Thyroid gland (tissue), 4 donors: ENCODE results near the gene TUBB4A. TPM values are rescaled to one million over a fixed set of nuclear protein-coding genes. Genes with fewer than 3 reads are reported as not detected.

Experiments
- DNase-seq, 2 donors: peaks; one replicate each; pipeline ENCODE4 v3.0.0-alpha.2; 2019
- H3K27ac ChIP-seq, 3 donors: fragments of 200-600 bp; sonication (generic); 1 replicate in 2 of 3; 2 replicates in 1 of 3; pipeline ENCODE4 v1.5.1; 2016 to 2019; ENCODE audit warnings: mild to moderate bottlenecking in 1 of 3, moderate library complexity in 1 of 3
- H3K27me3 ChIP-seq: fragments of 200-600 bp; sonication (generic); one replicate; pipeline ENCODE4 v1.5.1; 2019
- H3K36me3 ChIP-seq, 2 donors: fragments of 200-600 bp; sonication (generic); one replicate each; pipeline ENCODE4 v1.5.1; 2016 to 2019
- H3K4me1 ChIP-seq, 2 donors: fragments of 200-600 bp; sonication (generic); one replicate each; pipeline ENCODE4 v1.5.1; 2017 to 2019
- H3K4me3 ChIP-seq, 3 donors: fragments of 200-600 bp; sonication (generic); replicated peaks in 1 of 3; 1 replicate in 2 of 3; 2 replicates in 1 of 3; pipeline ENCODE4 v1.5.1; 2016; ENCODE audit warnings: mild to moderate bottlenecking in 1 of 3
- H3K9me3 ChIP-seq: fragments of 200-600 bp; sonication (generic); one replicate; pipeline ENCODE4 v1.5.1; 2017
- POLR2A ChIP-seq, 2 donors: fragments of 450-650 bp; IDR thresholded peaks; one replicate each; pipeline ENCODE4 v1.6.1; 2017; ENCODE audit warnings: antibody characterized with exemption in 2 of 2, mild to moderate bottlenecking in 2 of 2, moderate library complexity in 1 of 2
- WGBS, 2 donors: methylation state at CpG; one replicate each; pipeline ENCODE4 v1.1.5; 2017; 5-methylcytosine and 5-hydroxymethylcytosine counted together
- intact Hi-C: fragments of 100-400 bp; cut with DNase I; formaldehyde crosslinking; loops from one replicate; pipeline ENCODE4 v1.15.1; 2023
- total RNA-seq, 4 donors: library from RNA; depleted of rRNA; stranded (reverse); fragments of >200 nt; gene quantifications; one replicate each; pipeline ENCODE4 v1.2.3, GENCODE V29; 2016
- TF ChIP-seq, protein P1 (sequence below), 6 experiments: fragments of 200-600 bp in 3 of 6; fragments of 450-650 bp in 3 of 6; sonication (generic) in 3 of 6; IDR thresholded peaks; one replicate each; pipeline ENCODE4 v1.5.1; 2016 to 2019; ENCODE audit warnings: antibody characterized with exemption in 6 of 6, mild to moderate bottlenecking in 2 of 6, inconsistent platforms in 1 of 6, moderate library complexity in 1 of 6

The TUBB4A gene
- total RNA-seq, 4 donors from 2014 or later = 0.22 to 0.67 (median 0.59) TPM; not detected in 1

DNA sequence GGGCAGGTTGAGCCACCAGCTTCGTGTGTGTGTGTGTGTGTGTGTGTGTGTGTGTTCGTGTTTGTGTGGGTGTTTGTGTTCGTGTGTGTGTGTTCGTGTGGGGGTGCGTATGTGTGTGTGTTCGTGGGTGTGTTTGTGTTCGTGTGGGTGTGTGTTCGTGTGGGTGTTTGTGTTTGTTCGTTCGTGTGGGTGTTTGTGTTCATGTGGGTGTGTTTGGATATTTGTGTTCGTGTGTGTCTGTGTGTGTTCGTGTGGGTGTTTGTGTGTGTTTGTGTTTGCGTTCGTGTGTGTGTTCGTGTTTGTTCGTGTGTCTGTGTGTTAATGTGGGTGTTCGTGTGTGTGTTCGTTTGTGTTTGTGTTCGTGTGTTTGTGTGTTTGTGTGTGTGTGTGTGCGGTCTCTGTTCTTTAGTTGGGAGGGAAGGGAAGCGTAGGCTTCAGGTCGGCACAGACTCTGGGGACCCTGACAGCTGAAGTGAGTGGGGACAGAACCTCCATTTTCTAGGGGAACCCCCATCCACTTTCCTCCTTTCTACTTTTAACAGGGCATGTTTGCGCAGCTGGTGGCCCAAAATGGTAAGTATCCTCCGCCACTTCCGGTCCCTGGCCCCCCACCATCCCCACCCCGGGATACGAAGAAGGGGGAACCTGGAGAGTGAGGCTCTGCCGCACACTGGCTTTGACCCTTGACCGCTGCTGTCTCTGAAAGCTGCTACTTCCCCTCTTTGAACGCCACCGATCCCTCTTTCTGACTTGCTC lies 30.3 kb upstream of the TUBB4A start:
- no peaks in the 10 kb centered on the region for H3K9me3 ChIP-seq
- no peak for TF ChIP-seq POLR2A (IDR thresholded peaks at IDR 0.05)
- TF ChIP-seq, protein P1, sequence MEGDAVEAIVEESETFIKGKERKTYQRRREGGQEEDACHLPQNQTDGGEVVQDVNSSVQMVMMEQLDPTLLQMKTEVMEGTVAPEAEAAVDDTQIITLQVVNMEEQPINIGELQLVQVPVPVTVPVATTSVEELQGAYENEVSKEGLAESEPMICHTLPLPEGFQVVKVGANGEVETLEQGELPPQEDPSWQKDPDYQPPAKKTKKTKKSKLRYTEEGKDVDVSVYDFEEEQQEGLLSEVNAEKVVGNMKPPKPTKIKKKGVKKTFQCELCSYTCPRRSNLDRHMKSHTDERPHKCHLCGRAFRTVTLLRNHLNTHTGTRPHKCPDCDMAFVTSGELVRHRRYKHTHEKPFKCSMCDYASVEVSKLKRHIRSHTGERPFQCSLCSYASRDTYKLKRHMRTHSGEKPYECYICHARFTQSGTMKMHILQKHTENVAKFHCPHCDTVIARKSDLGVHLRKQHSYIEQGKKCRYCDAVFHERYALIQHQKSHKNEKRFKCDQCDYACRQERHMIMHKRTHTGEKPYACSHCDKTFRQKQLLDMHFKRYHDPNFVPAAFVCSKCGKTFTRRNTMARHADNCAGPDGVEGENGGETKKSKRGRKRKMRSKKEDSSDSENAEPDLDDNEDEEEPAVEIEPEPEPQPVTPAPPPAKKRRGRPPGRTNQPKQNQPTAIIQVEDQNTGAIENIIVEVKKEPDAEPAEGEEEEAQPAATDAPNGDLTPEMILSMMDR (IDR thresholded peaks at IDR 0.05) = no peak
- 46% methylated on average over 31 of the region's 31 CpGs for WGBS, 2 donors
- peaks cover 5 to 16% of the 10 kb centered on the region in 2 donors for H3K4me1 ChIP-seq
- no peaks in the 10 kb centered on the region for H3K36me3 ChIP-seq
- H3K4me3 ChIP-seq = no peak overlapping the region
- H3K27ac ChIP-seq = no peak overlapping the region
- intact Hi-C loops = no loop called here
- H3K27me3 ChIP-seq = peaks cover 15% of the 10 kb centered on the region
- DNase-seq = no peak

DNA sequence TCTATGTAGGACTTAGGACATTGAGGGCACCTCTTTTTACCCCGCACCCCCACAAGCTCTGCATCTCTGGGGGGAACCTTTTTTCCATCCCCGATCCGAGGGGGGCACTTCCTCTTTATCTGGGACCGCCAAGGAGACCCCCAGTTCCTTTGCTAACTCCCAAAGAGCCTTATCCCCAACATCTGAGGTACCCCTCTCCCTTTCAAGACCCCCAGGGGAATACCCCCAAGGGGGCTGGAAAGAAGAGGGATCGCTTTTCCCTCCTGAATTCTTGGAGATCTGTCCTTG lies 29.8 kb upstream of the TUBB4A start:
- H3K36me3 ChIP-seq = no peaks in the 10 kb centered on the region

DNA sequence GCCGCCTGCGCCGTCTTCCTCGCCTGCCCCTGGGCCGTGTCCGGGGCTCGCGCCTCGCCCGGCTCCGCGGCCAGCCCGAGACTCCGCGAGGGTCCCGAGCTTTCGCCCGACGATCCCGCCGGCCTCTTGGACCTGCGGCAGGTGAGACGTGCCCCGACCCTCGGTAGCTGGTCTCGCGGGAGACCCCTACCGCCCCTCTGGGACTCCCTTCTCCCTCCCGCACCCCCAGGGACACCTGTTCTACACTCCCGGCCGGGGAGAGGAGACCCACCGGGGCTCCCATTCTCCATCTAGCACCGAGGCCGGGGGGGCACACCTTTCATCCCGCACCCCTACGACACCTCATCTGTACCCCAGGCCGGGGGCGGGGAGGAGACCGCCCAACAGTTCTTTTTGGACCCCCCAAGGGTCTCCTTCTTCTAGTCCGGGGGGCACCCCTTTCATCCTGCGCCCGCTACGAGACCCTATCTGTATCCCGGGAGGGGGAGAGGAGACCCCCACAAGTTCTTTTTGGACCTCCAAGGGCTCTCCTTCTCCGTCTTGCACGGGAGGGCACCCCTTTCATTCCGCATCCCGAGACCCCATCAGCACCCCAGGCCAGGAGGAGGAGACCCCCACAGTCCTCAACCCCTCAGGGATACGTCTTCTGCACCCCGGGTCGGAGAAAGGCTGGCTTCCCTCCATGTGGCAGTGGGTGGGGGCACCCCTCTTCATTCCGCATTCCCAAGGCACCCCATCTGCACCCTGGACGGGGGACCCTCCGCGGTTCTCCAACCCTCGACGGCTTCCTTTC lies 29.2 kb upstream of the TUBB4A start:
- no peak for DNase-seq
- TF ChIP-seq, protein P1 (IDR thresholded peaks at IDR 0.05) = no peak
- no peak for TF ChIP-seq POLR2A (IDR thresholded peaks at IDR 0.05)
- H3K27me3 ChIP-seq = peaks cover 15% of the 10 kb centered on the region
- intact Hi-C loops = no loop called here
- peak overlapping the region in 1 of 3 donors; percentile 17 for H3K27ac ChIP-seq
- peaks cover 5 to 16% of the 10 kb centered on the region in 2 donors for H3K4me1 ChIP-seq
- H3K9me3 ChIP-seq = no peaks in the 10 kb centered on the region
- no peaks in the 10 kb centered on the region for H3K36me3 ChIP-seq
- 10 to 27% methylated on average over 26 to 35 of the region's 57 CpGs for WGBS, 2 donors
- H3K4me3 ChIP-seq = peak overlapping the region in 1 of 3 donors; percentile 36

More for the DNA sequence above, 29.8 kb upstream of the TUBB4A start:
- intact Hi-C loops = no loop called here
- 33 to 57% methylated on average over 5 of the region's 5 CpGs for WGBS, 2 donors
- peaks cover 5 to 16% of the 10 kb centered on the region in 2 donors for H3K4me1 ChIP-seq
- H3K27me3 ChIP-seq = peaks cover 15% of the 10 kb centered on the region
- DNase-seq = no peak
- H3K9me3 ChIP-seq = no peaks in the 10 kb centered on the region
- no peak overlapping the region for H3K4me3 ChIP-seq
- no peak for TF ChIP-seq POLR2A (IDR thresholded peaks at IDR 0.05)
- H3K27ac ChIP-seq = no peak overlapping the region

DNA sequence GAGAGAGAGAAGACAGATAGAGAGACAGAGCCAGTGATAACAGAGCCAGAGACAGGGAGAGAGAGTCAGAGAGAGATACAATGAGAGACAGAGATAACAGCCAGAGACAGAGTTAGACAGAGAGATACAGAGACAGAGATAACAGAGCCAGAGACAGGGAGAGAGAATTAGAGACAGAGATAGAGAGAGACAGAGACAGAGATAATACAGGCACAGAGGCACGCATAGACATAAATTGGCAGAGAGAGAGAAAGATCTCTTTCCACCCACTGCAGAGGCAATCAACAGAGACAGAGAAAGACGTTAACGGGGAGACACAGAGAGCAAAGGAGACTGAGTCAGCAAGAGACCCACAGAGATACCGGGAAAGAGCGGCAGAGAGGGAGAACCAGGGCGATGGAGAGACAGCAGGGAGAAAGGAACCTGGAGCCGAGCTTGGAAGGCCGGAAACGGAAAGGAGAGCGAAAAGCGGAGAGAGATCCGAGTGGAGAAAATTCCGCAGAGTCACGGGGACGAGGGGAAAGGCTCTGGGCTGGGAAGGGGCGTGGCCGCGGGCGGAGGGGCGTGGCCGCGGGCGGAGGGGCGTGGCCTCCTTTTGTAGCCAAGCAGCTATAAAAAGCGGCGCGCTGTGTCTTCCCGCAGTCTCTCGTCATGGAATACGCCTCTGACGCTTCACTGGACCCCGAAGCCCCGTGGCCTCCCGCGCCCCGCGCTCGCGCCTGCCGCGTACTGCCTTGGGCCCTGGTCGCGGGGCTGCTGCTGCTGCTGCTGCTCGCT lies 28.5 kb upstream of the TUBB4A start, which contains the start of gene TNFSF9:
TSS of gene TNFSF9 (plus strand) at position 641 of the 777 bp plus-strand sequence. CDS start at position 652, 11 bp downstream.
- intact Hi-C loops = no loop called here
- peak; percentile 67 to 68 for DNase-seq
- Histone ChIP-seq H3K27ac (peak within 1 kb of the TSS in 2 of 3 donors; percentile 45 to 51), H3K4me3 (peak within 1 kb of the TSS in 1 of 3 donors; percentile 36), H3K27me3 (peaks cover 15% of the 10 kb centered on the region), H3K4me1 (peaks cover 5 to 16% of the 10 kb centered on the region in 2 donors), H3K36me3 (no peaks in the 10 kb centered on the region), H3K9me3 (no peaks in the 10 kb centered on the region)
- 2 to 3% methylated on average over 25 to 31 of the region's 44 CpGs for WGBS, 2 donors
- TF ChIP-seq, protein P1 (IDR thresholded peaks at IDR 0.05) = no peak
- TF ChIP-seq POLR2A (IDR thresholded peaks at IDR 0.05) = peak in 1 of 2 donors; percentile 66

DNA sequence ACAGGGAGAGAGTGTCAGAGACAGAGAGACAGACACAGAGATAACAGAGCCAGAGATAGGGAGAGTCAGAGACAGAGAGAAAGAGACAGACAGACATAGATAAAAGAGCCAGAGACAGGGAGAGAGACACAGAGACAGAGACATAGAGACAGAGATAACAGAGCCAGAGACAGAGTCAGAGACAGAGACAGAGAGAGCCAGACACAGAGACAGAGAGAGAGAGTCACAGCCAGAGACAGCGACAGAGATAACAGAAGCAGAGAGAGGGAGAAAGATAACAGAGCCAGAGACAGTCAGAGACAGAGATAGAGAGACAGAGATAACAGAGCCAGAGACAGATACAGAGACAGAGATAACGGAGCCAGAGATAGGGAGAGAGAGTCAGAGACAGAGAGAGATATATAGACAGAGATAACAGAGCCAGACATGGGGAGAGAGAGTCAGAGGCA lies 27.9 kb upstream of the TUBB4A start:
- Histone ChIP-seq H3K36me3 (no peaks in the 10 kb centered on the region), H3K27ac (peak overlapping the region in 1 of 3 donors; percentile 51), H3K9me3 (no peaks in the 10 kb centered on the region), H3K4me3 (no peak overlapping the region), H3K27me3 (peaks cover 15% of the 10 kb centered on the region), H3K4me1 (peaks cover 5 to 16% of the 10 kb centered on the region in 2 donors)
- no peak for TF ChIP-seq POLR2A (IDR thresholded peaks at IDR 0.05)
- TF ChIP-seq, protein P1 (IDR thresholded peaks at IDR 0.05) = no peak
- no peak for DNase-seq
- intact Hi-C loops = no loop called here
- 71 to 80% methylated on average over 2 of the region's 2 CpGs for WGBS, 2 donors
